A673 (cell line): ENCODE results near the gene LEFTY1.

Experiments used
- CTCF ChIP-seq: fragments of 300-800, 200-600 bp; sonication (generic); conservative IDR thresholded peaks from 2 replicates; pipeline ENCODE4 v1.5.1; 2017; ENCODE audit warnings: low read depth, mild to moderate bottlenecking, antibody characterized with exemption, low read length, moderate library complexity, mixed read lengths
- EZH2 ChIP-seq: fragments of 200-600 bp; sonication (generic); IDR thresholded peaks from 2 replicates; pipeline ENCODE4 v1.6.1; 2017; ENCODE audit warnings: borderline replicate concordance, low read depth, mild to moderate bottlenecking, mixed read lengths, antibody characterized with exemption, low read length; ENCODE audit not compliant: poor library complexity, severe bottlenecking

- TF ChIP-seq CTCF = no peak
- TF ChIP-seq EZH2 = no peak
Observed at GRCh38 chr1:225842074-225842473, 46.9 kb downstream of the LEFTY1 start.
